CD4-positive, alpha-beta T cell treated with Interleukin-15 for 1 hour (primary cell): ENCODE results near the gene MTMR3.
"Not testable (repeated sequence)": the region's sequence is repeated elsewhere in the genome, so short reads cannot be mapped to it uniquely, and the experiment has no call there.

Source experiments
- DNase-seq: peaks from one replicate; pipeline ENCODE4 v3.0.0-alpha.2; 2020

MTMR3 gene

DNA sequence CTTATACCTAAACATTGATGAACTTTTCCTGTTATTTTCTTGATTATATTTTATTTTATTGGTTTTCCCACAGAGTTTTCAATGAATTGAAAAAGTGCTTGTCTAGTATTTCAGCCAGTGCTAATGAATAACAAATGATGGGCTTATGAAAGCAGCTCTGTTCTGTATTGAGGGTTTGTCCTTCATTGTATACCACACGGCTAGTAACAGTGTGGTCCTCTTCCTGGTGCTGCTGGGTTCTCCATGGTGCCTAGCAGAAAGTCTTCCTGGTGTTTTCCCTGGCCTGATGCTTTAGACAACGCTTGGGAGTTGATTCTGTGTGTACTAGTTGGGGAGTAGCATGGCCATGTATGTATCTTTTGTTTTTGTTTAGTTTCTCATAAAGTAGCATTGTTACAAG is 89.1 kb downstream of the MTMR3 start:
- no peak for DNase-seq

DNA sequence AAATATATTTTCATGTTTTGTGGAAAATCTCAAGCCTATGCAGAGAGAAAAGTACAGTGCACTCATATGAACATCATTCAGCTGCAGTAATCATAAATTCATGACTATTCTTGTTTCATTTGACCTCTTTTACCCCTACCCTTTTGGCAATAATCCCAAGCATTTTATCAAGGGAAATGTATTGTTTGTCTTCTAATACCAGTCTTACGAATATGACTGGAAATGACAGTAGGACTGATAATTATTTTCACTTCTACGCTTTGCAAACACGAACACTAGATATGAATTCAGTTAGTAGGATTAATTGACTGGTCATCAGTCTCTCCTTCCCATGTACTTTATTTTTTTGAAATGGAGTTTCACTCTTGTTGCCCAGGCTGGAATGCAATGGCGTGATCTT is 90.3 kb downstream of the MTMR3 start:
- no peak for DNase-seq

DNA sequence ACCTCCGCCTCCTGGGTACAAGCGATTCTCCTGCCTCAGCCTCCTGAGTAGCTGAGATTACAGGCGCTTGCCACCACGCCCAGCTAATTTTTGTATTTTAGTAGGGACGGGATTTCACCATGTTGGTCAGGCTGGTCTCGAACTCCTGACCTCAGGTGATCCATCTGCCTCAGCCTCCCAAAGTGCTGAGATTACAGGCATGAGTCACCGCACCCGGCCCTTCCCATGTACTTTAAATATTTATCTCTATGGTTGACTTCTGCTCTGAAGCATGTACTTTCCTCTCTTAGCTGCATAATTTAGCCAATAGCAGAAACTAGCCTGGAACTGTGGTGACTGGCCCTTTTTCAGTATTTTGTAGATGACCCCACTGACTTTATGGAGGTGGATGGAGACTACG is 90.7 kb downstream of the MTMR3 start:
- DNase-seq, result not testable (repeated sequence)

DNA sequence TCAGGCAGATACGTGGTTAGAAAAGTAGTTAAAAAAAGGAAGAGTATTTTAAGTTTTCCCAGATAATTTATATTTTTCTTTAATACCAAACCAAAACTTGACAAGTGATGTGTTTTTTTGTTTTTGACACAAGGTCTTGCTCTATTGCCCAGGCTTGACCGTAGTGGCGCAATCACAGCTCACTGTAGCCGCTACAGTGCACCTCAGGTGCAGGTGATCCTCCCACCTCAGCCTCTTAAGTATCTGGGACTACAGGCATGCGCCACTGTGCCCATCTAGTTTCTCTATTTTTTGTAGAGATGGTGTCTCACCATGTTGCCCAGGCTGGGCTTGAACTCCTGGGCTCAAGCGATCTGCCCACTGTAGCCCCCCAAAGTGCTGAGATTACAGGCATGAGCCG is 92.5 kb downstream of the MTMR3 start:
- DNase-seq, result no peak

DNA sequence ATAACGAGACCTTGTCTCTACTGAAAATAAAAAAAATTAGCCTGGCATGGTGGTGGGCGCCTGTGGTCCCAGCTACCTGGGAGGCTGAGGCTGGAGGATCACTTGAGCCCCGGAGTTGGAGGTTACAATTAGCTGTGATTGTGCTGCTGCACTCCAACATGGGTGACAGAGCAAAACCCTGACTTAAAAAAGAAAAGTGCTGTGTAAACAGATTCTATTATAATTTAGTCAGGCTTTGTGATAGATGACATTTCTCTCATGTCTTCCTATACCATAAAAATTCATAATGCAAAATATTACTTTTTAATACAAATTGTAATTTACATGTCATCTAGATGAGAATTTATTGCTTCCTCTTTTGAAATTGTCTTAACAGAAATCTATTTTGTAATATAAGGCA is 94.1 kb downstream of the MTMR3 start:
- no peak for DNase-seq

DNA sequence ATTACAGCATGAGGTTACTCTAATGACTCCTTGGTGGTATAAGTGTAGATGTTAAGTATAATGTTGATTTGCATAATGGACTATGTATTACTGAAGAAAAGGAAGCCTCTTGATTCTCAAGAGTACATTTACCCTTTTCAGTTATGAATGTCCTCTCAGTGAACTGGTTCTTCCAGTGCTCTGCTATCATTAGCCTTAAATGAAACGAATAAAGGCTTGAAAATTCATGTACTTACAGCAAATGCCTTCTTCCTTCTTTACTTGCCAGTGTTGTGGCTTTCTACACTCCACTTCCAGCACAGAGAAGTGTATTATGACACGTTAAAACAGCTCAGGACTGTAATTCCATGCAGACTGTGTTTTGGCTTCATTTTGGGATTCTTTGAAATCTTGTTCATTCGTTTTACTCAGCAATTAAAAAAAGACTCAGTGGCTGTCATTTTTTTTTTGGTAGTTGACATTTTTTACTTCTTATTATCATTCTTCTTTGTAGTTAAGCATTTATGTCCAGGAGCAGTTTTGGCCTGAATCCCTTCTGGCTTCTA is 96.9 kb downstream of the MTMR3 start:
- no peak for DNase-seq

DNA sequence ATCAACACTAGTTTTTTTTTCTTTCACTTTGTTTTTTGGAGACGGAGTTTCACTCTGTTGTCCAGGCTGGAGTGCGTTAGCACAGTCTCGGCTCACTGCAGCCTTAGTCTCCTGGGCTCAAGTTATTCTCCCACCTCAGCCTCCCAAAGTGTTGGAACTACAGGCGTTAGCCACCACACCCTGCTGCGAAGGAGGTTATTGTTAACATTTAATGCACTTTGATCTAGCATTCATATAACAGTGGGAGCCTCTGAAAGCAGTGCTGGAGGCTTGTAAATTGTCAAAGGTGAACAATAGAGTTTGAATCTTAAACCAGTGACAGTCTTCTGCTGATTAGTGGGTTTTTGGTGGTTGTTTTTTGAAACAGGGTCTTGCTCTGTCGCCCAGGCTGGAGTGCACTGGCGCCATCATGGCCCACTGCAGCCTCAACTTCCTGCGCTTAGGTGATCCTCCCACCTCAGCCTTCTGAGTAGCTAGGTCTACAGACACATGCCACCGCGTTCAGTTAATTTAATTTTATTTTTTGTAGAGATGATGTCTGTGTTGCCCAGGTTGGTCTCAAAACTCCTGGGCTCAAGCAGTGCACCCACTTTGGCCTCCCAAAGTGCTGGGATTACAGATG is 100.4 kb downstream of the MTMR3 start:
- no peak for DNase-seq

DNA sequence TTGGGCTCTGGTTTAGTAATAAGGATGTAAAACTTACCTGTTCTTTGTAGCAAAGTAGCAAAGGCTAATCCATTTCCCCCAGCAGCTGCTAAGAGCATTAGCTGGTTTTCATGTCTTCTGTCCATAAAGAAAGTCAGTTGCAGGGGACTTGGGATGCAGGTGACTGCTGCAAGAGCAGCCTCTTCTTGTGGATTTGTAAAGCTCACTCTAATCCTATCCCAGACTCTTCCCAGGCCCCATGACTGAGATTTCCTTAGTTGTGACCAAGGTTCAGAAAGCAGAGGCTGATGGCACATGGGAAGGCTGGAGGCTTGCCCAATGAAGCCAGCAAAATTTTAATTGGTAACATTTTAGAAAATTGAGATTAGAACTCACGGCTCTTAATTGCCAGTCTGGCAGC is 102.9 kb downstream of the MTMR3 start:
- no peak for DNase-seq

DNA sequence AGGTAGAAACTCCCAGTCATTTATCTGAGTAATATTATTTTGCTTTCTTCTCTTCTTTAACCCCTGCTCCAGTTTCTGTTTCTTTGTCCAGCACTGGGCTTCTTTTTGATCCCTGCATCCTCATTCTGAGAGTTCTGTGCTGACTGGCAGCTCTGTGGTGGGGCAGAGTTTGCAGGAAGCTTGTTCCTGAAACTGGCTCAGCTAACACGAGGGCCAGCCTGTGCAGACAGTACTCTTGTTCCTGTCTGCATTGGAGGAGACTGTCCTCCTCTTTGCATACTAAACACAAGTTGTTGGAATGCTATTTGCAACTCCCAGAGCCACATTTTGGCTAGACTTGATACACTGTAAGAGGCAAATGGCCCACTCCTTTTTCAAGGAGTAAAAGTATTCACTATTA is 104.2 kb downstream of the MTMR3 start:
- DNase-seq, result no peak

DNA sequence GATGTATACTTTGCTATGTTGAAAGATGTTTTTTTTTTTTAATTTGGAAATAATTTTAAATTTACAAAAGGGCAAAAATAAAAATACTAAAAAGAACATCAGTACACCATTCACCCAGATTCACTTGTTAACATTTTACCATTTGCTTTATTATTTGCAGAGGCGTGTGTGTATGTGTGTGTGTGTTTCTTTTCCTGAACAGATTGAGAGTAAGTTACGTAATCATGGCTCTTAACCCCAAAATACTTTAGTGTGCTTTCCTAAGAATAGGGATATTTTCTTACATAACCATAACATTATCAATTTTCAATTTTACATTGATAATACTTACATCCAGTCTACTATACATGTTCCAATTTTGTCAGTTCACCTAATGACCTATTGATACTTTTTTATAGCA is 105.7 kb downstream of the MTMR3 start:
- no peak for DNase-seq

DNA sequence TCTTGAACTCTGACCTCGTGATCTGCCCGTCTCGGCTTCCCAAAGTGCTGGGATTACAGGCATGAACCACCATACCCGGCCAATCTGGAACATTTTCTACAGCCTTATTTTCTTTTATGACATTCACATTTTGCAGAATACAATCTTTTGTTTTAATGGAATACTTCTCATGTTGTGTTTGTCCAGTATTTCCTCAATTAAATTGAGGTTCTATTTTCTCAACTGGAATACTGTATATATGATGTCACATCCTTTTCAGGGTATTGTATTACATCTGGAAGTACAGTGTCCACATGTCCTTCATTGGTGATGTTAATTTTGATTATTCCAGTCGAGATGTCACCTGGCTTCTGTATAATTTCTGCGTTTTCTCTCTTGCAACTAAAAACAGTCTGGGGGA is 106.5 kb downstream of the MTMR3 start:
- no peak for DNase-seq

DNA sequence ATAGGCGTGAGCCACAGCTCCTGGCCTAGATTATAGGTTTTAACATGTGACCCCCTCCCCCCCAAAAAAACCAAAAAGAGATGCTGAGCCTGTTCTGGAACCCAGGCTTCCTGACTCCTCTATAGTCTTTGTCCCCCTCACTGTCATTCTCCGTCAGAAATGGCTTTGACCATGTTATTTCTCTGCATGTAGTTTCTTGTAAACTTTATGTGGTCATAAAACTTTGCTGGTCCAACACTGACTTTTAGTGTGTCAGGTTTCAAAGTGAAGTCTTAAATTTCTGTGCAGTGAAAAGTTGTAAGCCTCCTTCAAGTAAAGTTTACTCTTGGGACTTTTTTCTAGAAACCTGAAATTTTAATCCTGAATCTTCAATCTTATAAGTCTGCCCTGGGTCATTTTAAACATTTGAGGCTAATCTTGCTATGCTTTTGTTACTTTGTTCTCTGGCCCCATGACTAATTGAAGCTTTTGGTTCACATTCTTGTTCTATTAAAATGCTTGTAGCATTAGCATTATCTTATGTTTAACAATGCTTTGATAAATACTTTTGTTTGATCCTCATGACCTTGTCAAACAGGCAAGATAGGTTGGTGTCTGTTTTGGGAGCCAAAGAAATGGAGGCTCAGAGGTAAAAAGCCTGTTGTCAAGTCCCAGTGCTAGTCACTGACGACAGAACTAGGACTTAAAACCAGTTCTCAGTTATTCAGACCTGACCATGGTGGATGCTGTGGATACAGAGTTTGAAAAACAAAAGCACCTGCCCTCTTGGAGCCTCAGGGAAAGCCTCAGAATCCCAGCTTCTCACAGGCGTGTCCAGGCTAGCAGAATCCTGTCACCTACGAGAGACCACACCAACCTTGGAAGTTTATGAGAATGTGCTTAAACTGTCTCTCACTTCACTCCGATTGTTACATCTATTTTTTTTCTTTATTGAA is 109.6 kb downstream of the MTMR3 start:
- DNase-seq, result no peak

DNA sequence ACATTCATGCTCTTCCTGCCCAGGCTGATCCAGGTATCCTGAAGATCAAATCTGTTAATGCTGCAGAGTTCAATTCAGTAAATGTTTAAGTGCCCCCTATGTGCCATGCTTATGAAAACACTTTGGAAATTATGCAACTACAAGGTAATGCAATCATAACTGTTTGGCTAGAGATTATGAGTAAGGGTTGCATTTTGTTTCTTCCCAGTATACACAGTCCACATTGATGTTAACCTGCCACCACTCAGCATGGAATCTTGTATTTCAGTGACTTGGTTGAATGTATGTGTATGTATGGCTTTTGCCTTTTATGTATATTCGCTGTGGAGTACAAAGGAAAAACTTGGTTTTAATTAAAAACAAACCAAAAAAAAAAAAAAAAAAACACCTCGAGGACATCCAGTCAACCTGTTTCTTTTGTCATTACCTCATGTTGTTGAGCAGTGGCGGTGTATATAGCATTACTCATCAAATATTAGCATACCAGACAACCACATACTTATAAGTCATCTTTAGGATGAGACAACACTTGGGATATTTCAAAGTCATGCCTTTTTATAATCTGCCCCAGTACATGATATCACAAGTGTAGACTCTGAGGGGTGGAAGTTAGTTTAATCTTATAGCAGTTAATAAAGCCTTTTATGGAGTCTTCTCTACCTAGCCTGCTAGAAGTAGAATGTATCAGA is 111.2 kb downstream of the MTMR3 start:
- no peak for DNase-seq

DNA sequence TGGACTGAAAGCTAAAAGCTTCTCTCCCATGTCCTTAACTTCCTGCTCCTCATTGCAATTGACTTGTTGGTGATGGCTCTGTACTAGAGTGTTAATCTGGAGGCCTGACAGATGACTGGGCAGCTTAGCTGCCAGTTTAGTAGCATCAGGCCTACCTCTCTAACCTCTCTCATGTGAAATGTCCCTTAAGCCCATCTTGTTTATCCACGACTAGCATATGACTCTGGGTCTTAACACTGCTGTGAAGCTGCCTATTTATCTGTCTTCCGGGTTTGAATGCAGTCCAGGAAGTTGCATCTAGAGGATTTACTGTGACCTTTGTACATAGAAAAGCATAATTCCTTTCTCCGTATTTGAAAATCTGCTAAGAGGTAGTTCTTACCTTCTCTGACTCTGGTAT is 112.0 kb downstream of the MTMR3 start:
- DNase-seq, result no peak

DNA sequence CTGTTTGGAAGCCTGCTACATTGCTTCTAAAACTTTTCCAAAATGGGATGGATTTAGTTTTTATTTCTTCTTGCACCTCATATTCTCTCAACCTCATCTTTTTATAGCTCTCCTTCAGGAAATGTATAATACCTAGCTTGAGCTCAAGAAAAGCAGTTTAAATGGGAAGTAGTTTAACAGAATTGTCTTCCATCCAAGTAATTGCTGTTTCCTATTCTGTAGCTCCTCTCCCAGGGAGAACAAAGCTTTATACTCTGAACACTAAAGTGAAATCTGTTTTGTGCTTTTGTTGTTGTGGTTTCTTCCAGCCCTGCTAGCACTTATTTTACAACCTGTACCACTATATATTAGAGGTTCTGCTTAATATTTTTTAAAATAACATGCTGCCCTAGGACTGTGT is 114.1 kb downstream of the MTMR3 start:
- DNase-seq, result no peak

DNA sequence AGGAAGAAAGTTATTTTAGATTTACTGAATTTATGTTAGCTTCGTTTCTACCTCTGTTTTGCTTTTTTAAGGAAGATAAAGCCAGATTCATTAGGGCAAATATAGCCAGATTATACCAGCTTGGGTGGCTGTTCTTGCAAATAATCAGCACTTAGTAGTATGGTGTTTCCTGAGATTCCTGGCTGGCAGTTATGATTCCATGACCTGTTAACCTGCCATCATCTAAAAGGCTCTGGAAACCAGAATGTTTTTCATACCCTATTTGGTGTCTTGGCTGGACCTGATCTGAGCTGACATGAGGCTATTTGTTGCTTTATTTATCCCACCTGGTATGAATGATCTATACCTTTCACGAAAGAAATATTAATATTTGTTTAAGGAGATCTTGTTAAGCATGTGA is 114.5 kb downstream of the MTMR3 start:
- no peak for DNase-seq

DNA sequence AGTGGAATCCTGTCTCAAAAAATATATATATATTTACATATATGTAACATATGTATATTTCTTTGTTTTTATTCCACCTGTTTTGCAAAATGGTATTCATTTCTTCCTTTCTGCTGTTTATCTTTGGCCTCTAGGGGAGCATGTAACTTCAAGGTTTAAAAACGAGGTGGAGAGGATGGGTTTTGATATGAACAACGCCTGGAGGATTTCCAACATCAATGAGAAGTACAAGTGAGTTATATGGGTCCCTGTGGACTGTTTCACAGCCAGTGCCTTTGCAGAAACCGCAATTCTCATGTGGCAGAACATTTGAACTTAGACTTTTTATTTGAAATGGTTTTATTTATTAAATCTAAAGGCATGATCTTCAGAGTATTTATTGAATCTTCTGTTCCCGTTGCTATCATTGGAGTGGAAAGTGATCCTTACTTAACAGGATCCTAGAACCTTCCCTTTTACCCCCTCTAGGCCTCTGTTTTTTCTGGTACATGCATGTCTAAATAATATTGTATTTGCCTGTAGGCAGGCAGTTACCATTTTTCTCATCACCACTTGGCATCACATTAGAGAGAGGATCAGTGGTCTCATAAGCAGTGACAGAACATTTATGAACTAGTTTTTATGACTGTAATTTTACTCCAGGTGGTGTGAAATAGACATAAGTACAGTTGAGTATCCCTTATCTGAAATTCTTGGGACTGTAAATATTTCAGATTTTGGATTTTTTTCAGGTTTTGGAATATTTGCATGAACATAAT is 115.8 kb downstream of the MTMR3 start:
- no peak for DNase-seq

DNA sequence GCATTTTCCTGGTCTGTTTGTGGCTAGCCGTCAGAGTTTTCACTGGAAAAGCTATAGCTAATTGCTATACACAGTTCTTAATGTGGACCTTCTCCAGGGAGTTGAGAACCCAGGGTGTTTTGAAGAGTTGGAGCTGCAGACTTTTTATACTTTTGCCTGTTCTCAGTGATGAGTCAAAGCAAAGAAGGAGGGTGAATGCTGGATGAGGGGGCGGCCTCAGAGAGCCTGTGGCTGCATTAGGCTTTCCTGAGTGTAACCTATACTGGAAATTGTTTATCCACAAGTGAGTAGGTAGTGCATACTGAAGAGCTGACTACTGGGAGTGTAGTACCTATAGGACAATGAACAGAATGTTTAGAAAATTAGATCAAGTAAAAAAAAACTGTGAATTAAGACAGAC is 117.6 kb downstream of the MTMR3 start:
- DNase-seq, result no peak

DNA sequence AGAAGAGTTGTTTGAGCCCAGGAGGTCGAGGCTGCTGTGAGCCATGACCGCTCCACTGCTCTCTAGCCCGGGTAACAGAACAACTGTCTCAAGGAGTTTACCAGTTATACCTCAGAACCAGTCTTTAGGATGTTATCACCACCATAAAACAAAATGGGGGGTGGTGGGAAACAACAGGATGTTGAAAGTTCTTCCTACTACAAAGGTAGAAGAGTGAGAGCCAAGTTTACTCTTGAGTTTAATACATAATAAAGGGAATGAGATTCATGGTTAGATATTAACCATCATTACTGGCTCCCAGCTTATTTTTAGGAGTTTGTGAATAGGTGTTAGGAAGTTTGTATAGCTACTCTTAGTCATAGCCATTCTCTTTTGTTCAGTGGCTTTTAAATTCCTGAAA is 118.5 kb downstream of the MTMR3 start:
- DNase-seq, result no peak

DNA sequence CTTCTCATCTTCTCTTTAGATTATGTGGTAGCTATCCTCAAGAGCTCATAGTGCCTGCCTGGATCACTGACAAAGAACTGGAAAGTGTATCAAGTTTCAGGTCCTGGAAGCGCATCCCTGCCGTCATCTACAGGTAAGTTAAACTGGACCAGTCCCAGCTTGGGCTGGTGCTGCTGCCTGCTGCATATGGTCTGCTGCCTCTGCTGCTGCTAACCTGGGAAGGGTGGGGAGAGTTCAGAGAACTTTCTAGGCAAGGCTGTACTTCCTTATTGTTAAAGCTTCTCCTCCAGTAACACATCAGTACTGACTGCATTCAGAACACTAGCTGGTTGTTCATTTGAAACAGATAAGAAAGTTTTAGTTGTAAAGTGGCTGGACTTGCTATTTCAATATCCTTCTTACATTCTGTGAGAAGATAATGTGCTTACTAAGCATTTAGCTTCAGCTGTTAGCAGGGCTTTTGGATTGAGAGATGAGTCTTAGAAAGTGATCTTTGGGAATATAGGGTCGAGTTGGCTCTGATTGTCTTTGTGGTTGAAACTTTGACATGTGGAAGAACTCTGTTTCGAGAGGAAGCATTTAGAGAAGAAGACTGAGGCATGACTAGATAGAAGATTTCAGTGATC is 120.0 kb downstream of the MTMR3 start:
- no peak for DNase-seq

DNA sequence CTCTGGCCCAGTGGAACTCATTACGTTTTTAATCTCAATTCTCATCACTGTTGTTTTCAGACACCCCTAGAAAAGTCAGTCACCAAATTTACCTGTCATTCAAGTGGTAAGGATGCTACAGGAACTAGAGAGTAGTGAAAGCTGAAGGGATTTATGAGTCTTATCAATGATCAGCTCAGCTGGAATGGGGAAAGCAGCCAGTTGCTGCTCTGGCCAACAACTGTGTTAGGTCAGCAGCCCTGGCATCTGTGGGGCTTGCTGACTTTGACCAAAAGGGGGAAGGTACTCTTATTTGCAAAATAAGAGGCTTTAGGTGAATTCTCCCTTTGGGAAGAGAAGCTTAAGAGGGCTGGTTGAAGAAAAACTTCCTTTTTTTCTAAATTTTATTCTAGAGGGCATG is 121.1 kb downstream of the MTMR3 start:
- DNase-seq, result no peak

DNA sequence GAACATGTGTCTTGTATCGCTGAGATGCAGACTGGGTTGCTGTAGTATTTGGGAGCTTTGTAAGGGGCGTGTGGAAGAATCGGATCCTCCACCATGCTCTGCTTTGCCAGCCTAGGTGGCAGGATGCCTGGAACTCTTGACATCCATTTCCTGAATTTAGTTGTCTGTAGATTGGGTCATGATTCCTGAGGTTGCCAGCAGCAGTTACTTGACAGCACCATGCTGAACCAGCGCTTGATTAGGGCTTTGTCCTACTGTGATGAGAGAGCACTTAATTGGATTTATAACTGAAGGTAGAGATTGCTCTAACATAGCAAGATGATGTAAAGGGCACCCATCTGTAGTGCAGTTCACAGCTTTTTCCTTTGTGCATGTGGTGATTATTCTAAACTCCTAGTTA is 121.7 kb downstream of the MTMR3 start:
- DNase-seq, result no peak
